NCI-H1417 (cell line): ENCODE data around the gene PLD4.
"Not testable (repeated sequence)": the region's sequence is repeated elsewhere in the genome, so short reads cannot be mapped to it uniquely, and the experiment has no call there.

Experiments used
- DNase-seq, 3 experiments: peaks; one replicate each; lab custom pipeline; 2025; lab: John Stamatoyannopoulos, UW

The PLD4 gene

GRCh38 chr14:104899781-104900180 is 24.9 kb upstream of the PLD4 start:
- no peak for DNase-seq

- DNase-seq: no peak
Measured at GRCh38 chr14:104900639-104901512, 23.8 kb upstream of the PLD4 start.

GRCh38 chr14:104903990-104904389 is 20.7 kb upstream of the PLD4 start:
- no peak for DNase-seq

- peak in 1 of 3 experiments; percentile 11 for DNase-seq
Measured at GRCh38 chr14:104904650-104905578, 19.8 kb upstream of the PLD4 start.

GRCh38 chr14:104905579-104905933 is 19.1 kb upstream of the PLD4 start:
- DNase-seq: not testable (repeated sequence)

GRCh38 chr14:104908303-104908702 is 16.4 kb upstream of the PLD4 start:
- peak in 1 of 3 experiments; percentile 5 for DNase-seq

- DNase-seq: no peak
Measured at GRCh38 chr14:104912053-104912452, 12.6 kb upstream of the PLD4 start.

GRCh38 chr14:104913435-104913834 is 11.2 kb upstream of the PLD4 start:
- peak in 2 of 3 experiments; percentile 23 to 95 for DNase-seq

- no peak for DNase-seq
Measured at GRCh38 chr14:104917116-104917515, 7.6 kb upstream of the PLD4 start.

GRCh38 chr14:104917993-104918392 is 6.7 kb upstream of the PLD4 start:
- DNase-seq: no peak

- not testable (repeated sequence) for DNase-seq
Measured at GRCh38 chr14:104919152-104919992, 5.3 kb upstream of the PLD4 start.

- no peak for DNase-seq
Measured at GRCh38 chr14:104919993-104920315, 4.7 kb upstream of the PLD4 start.

- DNase-seq: no peak
Measured at GRCh38 chr14:104923640-104924420, 849 bp upstream of the PLD4 start.

- DNase-seq: no peak
Measured at GRCh38 chr14:104925214-104925854, 655 bp downstream of the PLD4 start.

GRCh38 chr14:104925855-104926609 is 1.4 kb downstream of the PLD4 start:
- no peak for DNase-seq

- DNase-seq: no peak
Measured at GRCh38 chr14:104926619-104927431, 2.1 kb downstream of the PLD4 start.

- no peak for DNase-seq
Measured at GRCh38 chr14:104927432-104927816, 2.7 kb downstream of the PLD4 start.

GRCh38 chr14:104927901-104928300 is 3.2 kb downstream of the PLD4 start:
- DNase-seq: no peak
